OCI-LY1 (cell line): ENCODE data around the gene TAF7.

ENCODE experiments used
- H2AFZ ChIP-seq: fragments of 200-600 bp; sonication (generic), shearing (Covaris generic); 2 replicates; pipeline ENCODE4 v1.6.0; 2014; ENCODE audit warnings: antibody characterized with exemption, mild to moderate bottlenecking, low read length
- H3F3A ChIP-seq: fragments of 200-600 bp; sonication (generic), shearing (Covaris generic); 2 replicates; pipeline ENCODE4 v1.6.0; 2014; ENCODE audit warnings: mild to moderate bottlenecking, antibody characterized with exemption, low read length, moderate library complexity; ENCODE audit not compliant: insufficient read depth
- H3K27ac ChIP-seq: fragments of 200-600 bp; sonication (generic); 2 replicates; pipeline ENCODE4 v1.5.1; 2014; ENCODE audit warnings: low read length, mixed run types, mild to moderate bottlenecking, low read depth; ENCODE audit not compliant: poor library complexity, severe bottlenecking
- H3K27me3 ChIP-seq: fragments of 200-600 bp; sonication (generic); 2 replicates; pipeline ENCODE4 v1.6.0; 2014; ENCODE audit warnings: antibody characterized with exemption, mild to moderate bottlenecking, low read length, moderate library complexity; ENCODE audit not compliant: insufficient read depth
- H3K36me3 ChIP-seq: fragments of 200-600 bp; sonication (generic); 2 replicates; pipeline ENCODE4 v1.6.1; 2014; ENCODE audit warnings: mild to moderate bottlenecking, antibody characterized with exemption, low read length, moderate library complexity, mixed read lengths; ENCODE audit not compliant: insufficient read depth
- H3K4me1 ChIP-seq: fragments of 200-600 bp; sonication (generic); 2 replicates; pipeline ENCODE4 v1.5.1; 2014; ENCODE audit warnings: mild to moderate bottlenecking, low read length, moderate library complexity; ENCODE audit not compliant: insufficient read depth, severe bottlenecking
- H3K4me2 ChIP-seq: fragments of 200-600 bp; sonication (generic), shearing (Covaris generic); 2 replicates; pipeline ENCODE4 v1.6.1; 2014; ENCODE audit warnings: low read length
- H3K4me3 ChIP-seq: fragments of 200-600 bp; sonication (generic); 2 replicates; pipeline ENCODE4 v1.5.1; 2014; ENCODE audit warnings: low read length, low read depth, mild to moderate bottlenecking, mixed read lengths; ENCODE audit not compliant: poor library complexity, severe bottlenecking
- H3K79me2 ChIP-seq: fragments of 200-600 bp; shearing (Covaris generic); 2 replicates; pipeline ENCODE4 v1.6.1; 2016; ENCODE audit warnings: mixed run types, low read length, mixed read lengths; ENCODE audit not compliant: insufficient read depth
- H3K9ac ChIP-seq: fragments of 200-600 bp; sonication (generic), shearing (Covaris generic); 2 replicates; pipeline ENCODE4 v1.6.1; 2014; ENCODE audit warnings: mild to moderate bottlenecking, low read length, mixed read lengths
- H3K9me2 ChIP-seq: fragments of 200-600 bp; sonication (generic), shearing (Covaris generic); 2 replicates; pipeline ENCODE4 v1.6.1; 2014; ENCODE audit warnings: low read depth, mild to moderate bottlenecking, low read length, mixed read lengths
- H3K9me3 ChIP-seq: fragments of 200-600 bp; shearing (Covaris generic); 2 replicates; pipeline ENCODE4 v1.6.1; 2014; ENCODE audit warnings: low read length, mixed read lengths
- H4K20me1 ChIP-seq: fragments of 200-600 bp; sonication (generic), shearing (Covaris generic); 2 replicates; pipeline ENCODE4 v1.6.0; 2016; ENCODE audit warnings: mild to moderate bottlenecking, low read length; ENCODE audit not compliant: insufficient read depth
- EZH2 ChIP-seq: fragments of 200-600 bp; sonication (generic), shearing (Covaris generic); IDR thresholded peaks from 2 replicates; pipeline ENCODE4 v1.8.0; 2017; ENCODE audit warnings: borderline replicate concordance, mixed run types, mild to moderate bottlenecking, antibody characterized with exemption, low read length, moderate library complexity, mixed read lengths
- TF ChIP-seq, protein P1 (sequence below): fragments of 200-600 bp; sonication (generic), shearing (Covaris generic); IDR thresholded peaks from 2 replicates; pipeline ENCODE4 v1.5.1; 2017; ENCODE audit warnings: mild to moderate bottlenecking, antibody characterized with exemption, low read length, moderate library complexity, mixed read lengths

Gene TAF7

GRCh38 chr5:141313711-141314110 lies 6.9 kb downstream of the TAF7 start:
- no peak overlapping the region for H3K4me2 ChIP-seq
- H3K27ac ChIP-seq, result no peak overlapping the region
- H2AFZ ChIP-seq, result no peak overlapping the region
- H3K9ac ChIP-seq, result no peak overlapping the region
- TF ChIP-seq, protein P1, sequence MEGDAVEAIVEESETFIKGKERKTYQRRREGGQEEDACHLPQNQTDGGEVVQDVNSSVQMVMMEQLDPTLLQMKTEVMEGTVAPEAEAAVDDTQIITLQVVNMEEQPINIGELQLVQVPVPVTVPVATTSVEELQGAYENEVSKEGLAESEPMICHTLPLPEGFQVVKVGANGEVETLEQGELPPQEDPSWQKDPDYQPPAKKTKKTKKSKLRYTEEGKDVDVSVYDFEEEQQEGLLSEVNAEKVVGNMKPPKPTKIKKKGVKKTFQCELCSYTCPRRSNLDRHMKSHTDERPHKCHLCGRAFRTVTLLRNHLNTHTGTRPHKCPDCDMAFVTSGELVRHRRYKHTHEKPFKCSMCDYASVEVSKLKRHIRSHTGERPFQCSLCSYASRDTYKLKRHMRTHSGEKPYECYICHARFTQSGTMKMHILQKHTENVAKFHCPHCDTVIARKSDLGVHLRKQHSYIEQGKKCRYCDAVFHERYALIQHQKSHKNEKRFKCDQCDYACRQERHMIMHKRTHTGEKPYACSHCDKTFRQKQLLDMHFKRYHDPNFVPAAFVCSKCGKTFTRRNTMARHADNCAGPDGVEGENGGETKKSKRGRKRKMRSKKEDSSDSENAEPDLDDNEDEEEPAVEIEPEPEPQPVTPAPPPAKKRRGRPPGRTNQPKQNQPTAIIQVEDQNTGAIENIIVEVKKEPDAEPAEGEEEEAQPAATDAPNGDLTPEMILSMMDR, result no peak
- no peak for TF ChIP-seq EZH2
- H3K79me2 ChIP-seq, result peaks cover 11% of the 10 kb centered on the region
- H3F3A ChIP-seq, result no peaks in the 10 kb centered on the region
- no peaks in the 10 kb centered on the region for H4K20me1 ChIP-seq
- H3K9me3 ChIP-seq, result peaks cover 52% of the 10 kb centered on the region
- H3K4me3 ChIP-seq, result no peak overlapping the region
- no peaks in the 10 kb centered on the region for H3K4me1 ChIP-seq
- H3K27me3 ChIP-seq, result no peaks in the 10 kb centered on the region
- H3K36me3 ChIP-seq, result peaks cover 52% of the 10 kb centered on the region
- H3K9me2 ChIP-seq, result no peaks in the 10 kb centered on the region

GRCh38 chr5:141306630-141307029 lies 14.0 kb downstream of the TAF7 start:
- TF ChIP-seq EZH2, result no peak
- TF ChIP-seq, protein P1, result no peak
- Histone ChIP-seq H3K4me3 (no peak overlapping the region), H3K4me2 (no peak overlapping the region), H3K9ac (no peak overlapping the region), H3K36me3 (no peaks in the 10 kb centered on the region), H3K27ac (no peak overlapping the region), H3K79me2 (no peaks in the 10 kb centered on the region), H2AFZ (no peak overlapping the region), H3K9me2 (no peaks in the 10 kb centered on the region), H3K27me3 (no peaks in the 10 kb centered on the region), H3K4me1 (no peaks in the 10 kb centered on the region), H3K9me3 (peaks cover 29% of the 10 kb centered on the region), H3F3A (no peaks in the 10 kb centered on the region), H4K20me1 (no peaks in the 10 kb centered on the region)

DNA sequence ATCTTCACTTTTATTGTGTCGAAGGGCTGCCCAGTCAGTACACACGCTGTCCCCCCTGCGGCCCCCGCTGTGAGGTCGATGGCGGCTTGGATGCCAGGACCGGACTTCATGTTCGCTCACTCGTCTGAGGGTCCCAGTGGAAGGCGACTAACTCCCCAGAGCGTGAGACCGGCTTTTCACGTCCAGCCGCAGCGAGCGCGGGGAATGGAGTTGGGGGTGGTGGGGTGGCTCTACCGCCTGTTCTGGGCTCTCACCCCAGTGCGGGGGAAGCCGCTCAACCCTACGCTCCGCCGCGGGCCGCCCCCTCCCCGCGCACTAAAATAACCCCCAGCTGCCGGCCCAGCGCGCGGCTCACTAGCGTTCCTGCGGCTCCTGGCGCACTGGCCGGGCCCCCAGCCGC lies 16.8 kb downstream of the TAF7 start, which contains the start of gene SLC25A2:
SLC25A2 (minus strand) TSS at position 294 of the 400 bp plus-strand sequence; CDS start at position 110, 184 bp downstream.
- no peak within 1 kb of the TSS for H2AFZ ChIP-seq
- no peak within 1 kb of the TSS for H3K4me2 ChIP-seq
- TF ChIP-seq, protein P1, result no peak
- TF ChIP-seq EZH2, result no peak
- H4K20me1 ChIP-seq, result no peaks in the 10 kb centered on the region
- H3K79me2 ChIP-seq, result no peaks in the 10 kb centered on the region
- no peak within 1 kb of the TSS for H3K9ac ChIP-seq
- H3K9me2 ChIP-seq, result no peaks in the 10 kb centered on the region
- no peak within 1 kb of the TSS for H3K27ac ChIP-seq
- H3F3A ChIP-seq, result no peaks in the 10 kb centered on the region
- peaks cover 18% of the 10 kb centered on the region; the same call in 1 of the 2 replicates for H3K9me3 ChIP-seq
- no peaks in the 10 kb centered on the region for H3K27me3 ChIP-seq
- no peak within 1 kb of the TSS for H3K4me3 ChIP-seq
- H3K36me3 ChIP-seq, result no peaks in the 10 kb centered on the region
- no peaks in the 10 kb centered on the region for H3K4me1 ChIP-seq
